NT2/D1 (cell line): Measurements from ENCODE around the gene UPF3B.
"Not testable (repeated sequence)": the region's sequence is repeated elsewhere in the genome, so short reads cannot be mapped to it uniquely, and the experiment has no call there.

Source experiments
- SUZ12 ChIP-seq: IDR thresholded peaks from 2 replicates; pipeline ENCODE4 v1.6.1; 2011; ENCODE audit not compliant: insufficient read length, insufficient read depth; ENCODE audit errors: extremely low read depth
- YY1 ChIP-seq: IDR thresholded peaks from 2 replicates; pipeline ENCODE4 v1.6.1; 2011; ENCODE audit not compliant: insufficient read length, insufficient read depth
- ZNF274 ChIP-seq: IDR thresholded peaks from 2 replicates; pipeline ENCODE4 v1.6.1; 2011; ENCODE audit warnings: mild to moderate bottlenecking, low read depth, low read length

DNA sequence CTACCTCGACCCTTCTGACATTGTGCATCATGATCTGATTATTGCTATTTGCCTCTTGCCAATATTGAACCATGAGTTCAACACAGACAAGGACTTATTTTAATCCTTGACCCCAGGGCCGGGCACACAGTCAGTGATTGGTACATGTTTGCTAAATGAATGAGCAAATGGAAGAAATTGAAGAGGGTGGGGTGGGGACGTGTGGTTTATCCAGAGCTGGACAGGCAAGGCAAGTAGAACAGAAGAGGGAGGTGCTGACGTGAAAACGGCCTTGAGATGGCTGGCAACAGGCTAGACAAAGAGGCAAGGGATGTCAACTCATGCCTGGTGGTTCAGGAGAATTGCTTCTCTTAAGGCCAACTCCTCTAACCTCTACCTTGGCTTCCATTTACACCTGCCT, 28.5 kb downstream of the UPF3B start:
- not testable (repeated sequence) for TF ChIP-seq SUZ12, ZNF274, YY1
